Thyroid gland (tissue), 4 donors: ENCODE results near the gene PITRM1. TPM values are rescaled to one million over a fixed set of nuclear protein-coding genes. Genes with fewer than 3 reads are reported as not detected.

Experiments used
- DNase-seq, 2 donors: peaks; one replicate each; pipeline ENCODE4 v3.0.0-alpha.2; 2019
- H3K27ac ChIP-seq, 3 donors: fragments of 200-600 bp; sonication (generic); 1 replicate in 2 of 3; 2 replicates in 1 of 3; pipeline ENCODE4 v1.5.1; 2016 to 2019; ENCODE audit warnings: mild to moderate bottlenecking in 1 of 3, moderate library complexity in 1 of 3
- H3K27me3 ChIP-seq: fragments of 200-600 bp; sonication (generic); one replicate; pipeline ENCODE4 v1.5.1; 2019
- H3K36me3 ChIP-seq, 2 donors: fragments of 200-600 bp; sonication (generic); one replicate each; pipeline ENCODE4 v1.5.1; 2016 to 2019
- H3K4me1 ChIP-seq, 2 donors: fragments of 200-600 bp; sonication (generic); one replicate each; pipeline ENCODE4 v1.5.1; 2017 to 2019
- H3K4me3 ChIP-seq, 3 donors: fragments of 200-600 bp; sonication (generic); replicated peaks in 1 of 3; 1 replicate in 2 of 3; 2 replicates in 1 of 3; pipeline ENCODE4 v1.5.1; 2016; ENCODE audit warnings: mild to moderate bottlenecking in 1 of 3
- H3K9me3 ChIP-seq: fragments of 200-600 bp; sonication (generic); one replicate; pipeline ENCODE4 v1.5.1; 2017
- CTCF ChIP-seq, 6 experiments: fragments of 200-600 bp in 3 of 6; fragments of 450-650 bp in 3 of 6; sonication (generic) in 3 of 6; IDR thresholded peaks; one replicate each; pipeline ENCODE4 v1.5.1; 2016 to 2019; ENCODE audit warnings: antibody characterized with exemption in 6 of 6, mild to moderate bottlenecking in 2 of 6, inconsistent platforms in 1 of 6, moderate library complexity in 1 of 6
- POLR2A ChIP-seq, 2 donors: fragments of 450-650 bp; IDR thresholded peaks; one replicate each; pipeline ENCODE4 v1.6.1; 2017; ENCODE audit warnings: antibody characterized with exemption in 2 of 2, mild to moderate bottlenecking in 2 of 2, moderate library complexity in 1 of 2
- WGBS, 2 donors: methylation state at CpG; one replicate each; pipeline ENCODE4 v1.1.5; 2017; 5-methylcytosine and 5-hydroxymethylcytosine counted together
- intact Hi-C: fragments of 100-400 bp; cut with DNase I; formaldehyde crosslinking; loops from one replicate; pipeline ENCODE4 v1.15.1; 2023
- total RNA-seq, 4 donors: library from RNA; depleted of rRNA; stranded (reverse); fragments of >200 nt; gene quantifications; one replicate each; pipeline ENCODE4 v1.2.3, GENCODE V29; 2016

The PITRM1 gene
- total RNA-seq, 4 donors from 2014 or later: 68.2 to 107 (median 86.2) TPM

GRCh38 chr10:3167611-3168330, 4.8 kb downstream of the PITRM1 start:
- Histone ChIP-seq H3K4me1 (peaks cover 6 to 11% of the 10 kb centered on the region in 2 donors), H3K4me3 (no peak overlapping the region), H3K27me3 (no peaks in the 10 kb centered on the region), H3K27ac (no peak overlapping the region), H3K36me3 (peaks cover 41 to 65% of the 10 kb centered on the region in 2 donors), H3K9me3 (no peaks in the 10 kb centered on the region)
- no peak for TF ChIP-seq CTCF (IDR thresholded peaks at IDR 0.05)
- 98 to 99% methylated on average over 21 of the region's 21 CpGs for WGBS, 2 donors
- intact Hi-C loops: no loop called here
- DNase-seq: no peak

GRCh38 chr10:3166496-3167290, 5.9 kb downstream of the PITRM1 start:
- H3K27me3 ChIP-seq: no peaks in the 10 kb centered on the region
- no peak for DNase-seq
- TF ChIP-seq POLR2A (IDR thresholded peaks at IDR 0.05) (no peak), CTCF (IDR thresholded peaks at IDR 0.05) (no peak)
- no peaks in the 10 kb centered on the region for H3K9me3 ChIP-seq
- H3K4me3 ChIP-seq: no peak overlapping the region
- peaks cover 3 to 9% of the 10 kb centered on the region in 2 donors for H3K4me1 ChIP-seq
- WGBS, 2 donors: 84 to 93% methylated on average over 10 of the region's 10 CpGs
- peaks cover 48 to 65% of the 10 kb centered on the region in 2 donors for H3K36me3 ChIP-seq
- no peak overlapping the region for H3K27ac ChIP-seq
- intact Hi-C loops: no loop called here

GRCh38 chr10:3165196-3165595, 7.4 kb downstream of the PITRM1 start:
- DNase-seq: no peak
- no peak for TF ChIP-seq POLR2A (IDR thresholded peaks at IDR 0.05)
- no peak for TF ChIP-seq CTCF (IDR thresholded peaks at IDR 0.05)
- 95 to 96% methylated on average over 9 of the region's 9 CpGs for WGBS, 2 donors
- intact Hi-C loops: no loop called here
- no peaks in the 10 kb centered on the region for H3K27me3 ChIP-seq
- peaks cover 49 to 67% of the 10 kb centered on the region in 2 donors for H3K36me3 ChIP-seq
- H3K4me1 ChIP-seq: no peaks in the 10 kb centered on the region
- H3K27ac ChIP-seq: no peak overlapping the region
- no peak overlapping the region for H3K4me3 ChIP-seq
- H3K9me3 ChIP-seq: no peaks in the 10 kb centered on the region

- WGBS, 2 donors: 84 to 91% methylated on average over 9 of the region's 9 CpGs
- H3K36me3 ChIP-seq: peaks cover 62 to 70% of the 10 kb centered on the region in 2 donors
- no peak overlapping the region for H3K4me3 ChIP-seq
- no peak for DNase-seq
- H3K4me1 ChIP-seq: no peaks in the 10 kb centered on the region
- H3K9me3 ChIP-seq: no peaks in the 10 kb centered on the region
- intact Hi-C loops: no loop called here
- TF ChIP-seq CTCF (IDR thresholded peaks at IDR 0.05) (no peak), POLR2A (IDR thresholded peaks at IDR 0.05) (no peak)
- H3K27me3 ChIP-seq: no peaks in the 10 kb centered on the region
- no peak overlapping the region for H3K27ac ChIP-seq
Observed at GRCh38 chr10:3163879-3164278, 8.7 kb downstream of the PITRM1 start.

GRCh38 chr10:3162533-3162932, 10.0 kb downstream of the PITRM1 start:
- Histone ChIP-seq H3K4me1 (no peaks in the 10 kb centered on the region), H3K9me3 (no peaks in the 10 kb centered on the region), H3K27ac (no peak overlapping the region), H3K36me3 (peaks cover 67 to 75% of the 10 kb centered on the region in 2 donors), H3K27me3 (no peaks in the 10 kb centered on the region), H3K4me3 (no peak overlapping the region)
- 93% methylated on average over 8 to 9 of the region's 9 CpGs for WGBS, 2 donors
- intact Hi-C loops: no loop called here
- no peak for DNase-seq
- no peak for TF ChIP-seq POLR2A (IDR thresholded peaks at IDR 0.05)
- no peak for TF ChIP-seq CTCF (IDR thresholded peaks at IDR 0.05)
